ENCODE measurements around the gene POLE3. TPM values are rescaled to one million over a fixed set of nuclear protein-coding genes. Genes with fewer than 3 reads are reported as not detected.

Gene POLE3
- total and polyA plus RNA-seq, 9 of the 15 experiments (the other 6 are each of a cell fraction or from before 2014, with no cell fraction given): 52.6 to 179 (median 110) TPM

DNA sequence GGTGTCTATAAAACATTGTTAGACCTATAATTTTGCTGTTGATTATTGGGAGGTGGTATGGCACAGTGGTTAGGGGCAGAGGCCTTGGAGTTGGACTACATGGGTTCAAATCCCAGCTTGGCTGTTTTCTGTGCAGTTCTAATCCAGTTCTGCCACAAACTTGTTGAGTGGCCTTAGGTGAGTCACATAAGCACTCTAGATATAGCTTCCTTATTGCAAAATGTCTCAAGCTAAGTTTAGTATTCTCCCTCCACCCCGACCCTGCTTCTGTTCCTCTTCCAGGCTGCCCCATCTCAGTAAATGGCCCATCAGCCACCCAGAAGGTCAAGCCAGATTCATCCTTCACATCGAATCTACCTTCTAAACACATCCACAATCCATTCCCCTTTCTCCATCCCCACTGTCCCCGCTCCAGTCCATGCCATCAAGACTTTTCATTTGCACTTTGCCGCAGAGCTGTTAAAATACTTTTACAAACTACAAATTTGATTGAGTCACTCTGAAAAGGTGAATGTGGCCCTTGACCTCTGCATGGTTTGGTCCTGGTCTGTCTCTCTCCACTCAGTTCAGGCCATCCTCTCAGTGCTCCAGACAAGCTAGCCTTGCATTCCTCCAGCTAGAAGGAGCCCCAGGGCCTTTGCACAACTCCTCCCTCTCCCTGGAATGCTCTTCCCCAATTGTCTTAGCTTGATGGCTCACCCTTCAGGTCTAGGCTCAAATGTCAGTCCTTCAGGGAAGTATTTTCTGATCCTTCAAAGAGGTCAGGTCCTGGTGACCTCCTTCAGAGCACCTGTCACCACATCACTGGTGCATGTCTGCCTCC, 23.7 kb downstream of the POLE3 start:
- 0 out of 2 replicates have a peak, but pooled peaks have one; percentile 42 for TF ChIP-seq BCOR (IDR thresholded peaks at IDR 0.05)
- TF ChIP-seq ZNF436 (CRISPR knock-in tag; IDR thresholded peaks at IDR 0.05): no peak
- TF ChIP-seq SREBF1 (IDR thresholded peaks at IDR 0.05; ENCODE audit: borderline replicate concordance, low read depth, low read length): no peak
- peak; percentile 80 for TF ChIP-seq ZNF324 (CRISPR knock-in tag; IDR thresholded peaks at IDR 0.05)
- no peak for TF ChIP-seq LCOR (CRISPR knock-in tag; IDR thresholded peaks at IDR 0.05)
- no peak for TF ChIP-seq HDGF (IDR thresholded peaks at IDR 0.05)
- no peak for TF ChIP-seq ESRRA (IDR thresholded peaks at IDR 0.05; ENCODE audit: borderline replicate concordance, low read depth)
- TF ChIP-seq HMG20B (CRISPR knock-in tag; IDR thresholded peaks at IDR 0.05): no peak
- TF ChIP-seq POLR3A (IDR thresholded peaks at IDR 0.05; ENCODE audit: borderline replicate concordance, extremely low read depth, insufficient read depth, insufficient read length): no peak
- TF ChIP-seq BDP1 (IDR thresholded peaks at IDR 0.05; ENCODE audit: insufficient read depth, insufficient read length): no peak
- TF ChIP-seq RBM25 (IDR thresholded peaks at IDR 0.05; ENCODE audit: low read depth, low read length, severe bottlenecking): peak; percentile 84
- TF ChIP-seq, protein P1, sequence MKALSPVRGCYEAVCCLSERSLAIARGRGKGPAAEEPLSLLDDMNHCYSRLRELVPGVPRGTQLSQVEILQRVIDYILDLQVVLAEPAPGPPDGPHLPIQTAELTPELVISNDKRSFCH (CRISPR knock-in tag; IDR thresholded peaks at IDR 0.05): no peak
- TF ChIP-seq, protein P1 (tag; IDR thresholded peaks at IDR 0.05): no peak
- TF ChIP-seq ZNF695 (CRISPR knock-in tag; IDR thresholded peaks at IDR 0.05): no peak
- no peak for TF ChIP-seq JUNB (CRISPR knock-in tag; conservative IDR thresholded peaks at IDR 0.05)
- TF ChIP-seq WHSC1 (IDR thresholded peaks at IDR 0.05; ENCODE audit: low read length): no peak
- no peak for TF ChIP-seq EGR1 (conservative IDR thresholded peaks at IDR 0.05)
- TF ChIP-seq HDAC2 (IDR thresholded peaks at IDR 0.05): no peak
- intact Hi-C loops (cut with micrococcal nuclease) (no loop called here), in situ Hi-C loops (cut with MboI) (no loop called here)
- no peaks in the 10 kb centered on the region for H3K79me2 ChIP-seq (ENCODE audit: control insufficient read depth, insufficient read depth, low read length)
- BruUV-seq (replicated peaks): TSS peak; percentile 73
- H3K27me3 ChIP-seq (ENCODE audit: control insufficient read depth in 2 of 2, insufficient read depth in 2 of 2, low read length in 2 of 2): no peaks in the 10 kb centered on the region
- no peak for FAIRE-seq
- 62% methylated on average over 4 of the region's 4 CpGs for WGBS (ENCODE audit: insufficient coverage, low coverage, missing lambda C conversion rate)
- ATAC-seq: no peak
- H2AFZ ChIP-seq (ENCODE audit: low read depth, low read length): no peak overlapping the region
- no peak for DNase-seq (ENCODE audit: extremely low read depth in 1 of 4, low spot score in 3 of 4)
- H3K4me1 ChIP-seq (replicated peaks in 1 of 2; ENCODE audit: control insufficient read depth in 2 of 2, insufficient read depth in 2 of 2, low read length in 2 of 2): peaks cover 2 to 5% of the 10 kb centered on the region in 2 experiments; a peak in 3 of 5 replicates
- CTCF ChIA-PET (ENCODE audit: low intra/inter-chr PET ratio): no interaction called here
- no peak overlapping the region for H3K4me3 ChIP-seq
- no peaks in the 10 kb centered on the region for H3K9me3 ChIP-seq (replicated peaks; ENCODE audit: control insufficient read depth, insufficient read depth, low read depth, low read length)
- H3K36me3 ChIP-seq (ENCODE audit: control insufficient read depth, insufficient read depth, low read length): peaks cover 33% of the 10 kb centered on the region; the same call in 2 of the 3 replicates
- H3K9ac ChIP-seq (ENCODE audit: insufficient read depth in 1 of 2, low read depth in 2 of 2, low read length in 2 of 2): no peak overlapping the region
- H3K4me2 ChIP-seq (ENCODE audit: insufficient read depth, low read length): no peak overlapping the region
- no peaks in the 10 kb centered on the region for H3K9me1 ChIP-seq (ENCODE audit: control insufficient read depth, insufficient read depth, low read length)
- POLR2A ChIA-PET: interaction anchor here (0.5 to 1.8 kb wide), 4 partner anchors 11 to 24 kb away, joined by 3 to 4 read pairs (median 4); partner anchors contain the start of genes C9orf43 and POLE3
- no peak overlapping the region for H3K27ac ChIP-seq (ENCODE audit: extremely low read depth, low read depth, low read length)
- H4K20me1 ChIP-seq (replicated peaks; ENCODE audit: control insufficient read depth, insufficient read depth, low read length): no peaks in the 10 kb centered on the region
